ENCODE data around the gene CTDNEP1.

CTDNEP1 gene

GRCh38 chr17:7292729-7293128 is 41.2 kb upstream of the CTDNEP1 start:
- DNase-seq (ENCODE audit: insufficient read length, low spot score) (peak; percentile 15), FAIRE-seq (no peak)
- no peak for TF ChIP-seq CTCF (IDR thresholded peaks at IDR 0.05; ENCODE audit: insufficient read depth, missing control alignments)

DNA sequence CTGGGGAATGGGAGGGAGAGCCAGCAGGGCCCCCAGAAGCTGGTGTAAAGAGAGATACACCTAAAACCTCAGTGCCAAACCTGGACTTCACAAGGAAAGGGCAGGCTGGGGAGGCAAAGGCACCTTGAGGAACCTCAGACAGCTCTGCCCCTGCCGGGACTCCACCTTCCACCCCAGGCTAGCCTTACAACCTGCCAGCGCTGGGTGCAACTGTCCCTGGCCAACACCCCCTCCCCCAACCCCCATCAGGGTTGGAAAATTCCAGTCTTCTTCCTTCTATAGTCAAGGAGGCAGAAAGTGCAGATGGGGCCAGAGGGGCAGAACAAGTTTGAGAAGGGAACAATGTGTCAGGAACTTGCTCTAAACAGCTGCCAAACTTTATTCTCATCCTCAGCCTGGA is 40.7 kb upstream of the CTDNEP1 start:
- no peak for DNase-seq (ENCODE audit: insufficient read length, low spot score)
- TF ChIP-seq CTCF (IDR thresholded peaks at IDR 0.05; ENCODE audit: insufficient read depth, missing control alignments): no peak
- FAIRE-seq: no peak

DNA sequence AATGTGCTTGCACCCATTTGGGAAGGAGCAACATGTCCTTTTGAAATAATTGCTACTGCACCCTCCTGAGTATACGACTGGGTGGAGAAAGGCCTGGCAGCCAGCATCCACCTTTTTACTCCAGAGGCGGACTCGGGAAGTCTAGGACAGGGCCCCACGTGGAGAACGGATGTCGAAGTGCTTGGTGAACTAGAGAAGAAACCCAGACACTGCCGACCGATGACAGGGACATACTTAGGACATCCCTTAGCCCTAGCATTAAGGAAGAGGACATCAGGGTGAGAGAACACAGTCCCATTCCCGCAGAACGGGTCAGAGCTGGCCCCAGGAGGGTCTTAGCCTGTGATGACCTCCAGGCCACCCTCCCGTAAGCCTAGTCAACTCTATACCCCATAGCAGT is 39.2 kb upstream of the CTDNEP1 start:
- no peak for TF ChIP-seq CTCF (IDR thresholded peaks at IDR 0.05; ENCODE audit: insufficient read depth, missing control alignments)
- DNase-seq (ENCODE audit: insufficient read length, low spot score): no peak
- FAIRE-seq: no peak

DNA sequence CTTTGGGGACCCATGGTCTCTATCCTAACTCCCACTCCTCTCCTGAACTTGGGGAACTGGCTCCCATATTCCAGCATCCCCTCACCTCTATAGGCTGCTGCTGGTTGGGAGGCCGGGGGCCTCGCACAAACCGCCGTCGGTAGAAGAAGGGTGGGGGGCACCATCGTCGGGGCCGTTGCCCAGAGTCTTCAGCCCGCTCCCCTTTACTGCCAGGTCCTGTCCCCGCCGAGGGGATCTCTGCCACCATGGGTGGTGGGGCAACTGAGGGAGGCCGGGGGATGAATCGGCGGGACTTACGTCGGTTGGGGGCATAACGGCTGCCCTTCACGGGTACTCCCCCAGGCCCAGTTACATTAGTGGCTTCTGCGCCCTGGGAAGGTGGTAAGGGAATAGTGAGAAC is 38.6 kb upstream of the CTDNEP1 start:
- FAIRE-seq (no peak), DNase-seq (ENCODE audit: insufficient read length, low spot score) (peak; percentile 6)
- no peak for TF ChIP-seq CTCF (IDR thresholded peaks at IDR 0.05; ENCODE audit: insufficient read depth, missing control alignments)

DNA sequence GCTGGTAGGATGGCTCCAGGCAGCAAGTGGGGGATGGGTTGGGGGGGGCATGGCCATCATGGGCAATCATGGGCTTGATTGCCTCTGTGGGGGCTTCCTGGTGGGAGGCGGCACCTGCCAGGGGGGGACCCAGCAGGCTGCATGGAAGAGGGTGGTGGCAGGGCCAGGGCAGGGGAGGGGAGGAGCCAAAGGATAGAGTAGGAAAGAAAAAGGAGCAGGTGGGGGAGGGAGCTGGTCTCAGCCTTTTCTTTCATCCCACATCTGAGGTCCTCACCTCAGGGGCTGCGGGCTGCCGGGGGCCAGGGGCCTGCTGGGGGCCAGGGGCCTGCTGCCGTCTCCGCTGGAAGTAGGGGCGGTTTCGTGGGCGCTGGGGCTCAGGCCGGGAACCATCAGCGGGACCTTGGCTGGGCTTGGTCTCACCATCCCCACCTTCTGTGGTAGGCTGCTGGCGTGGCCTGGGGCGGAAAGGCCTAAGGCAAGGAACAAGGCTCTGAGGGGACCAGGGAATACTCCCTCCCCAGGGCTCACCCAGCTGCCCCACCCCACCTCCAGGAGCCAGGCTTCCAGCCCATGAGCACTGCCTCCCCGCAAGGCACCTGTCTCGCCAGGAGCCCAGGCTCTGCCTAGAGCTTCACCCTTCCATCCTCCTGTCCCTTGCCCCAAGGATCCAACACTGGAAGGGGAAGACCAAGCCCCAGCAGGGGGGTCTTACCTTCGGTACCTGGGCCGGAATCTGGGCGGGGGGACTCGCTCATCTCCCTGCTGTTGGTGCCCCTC is 37.9 kb upstream of the CTDNEP1 start:
- TF ChIP-seq CTCF (IDR thresholded peaks at IDR 0.05; ENCODE audit: insufficient read depth, missing control alignments): no peak
- peak; percentile 19 for DNase-seq (ENCODE audit: insufficient read length, low spot score)
- FAIRE-seq: no peak

DNA sequence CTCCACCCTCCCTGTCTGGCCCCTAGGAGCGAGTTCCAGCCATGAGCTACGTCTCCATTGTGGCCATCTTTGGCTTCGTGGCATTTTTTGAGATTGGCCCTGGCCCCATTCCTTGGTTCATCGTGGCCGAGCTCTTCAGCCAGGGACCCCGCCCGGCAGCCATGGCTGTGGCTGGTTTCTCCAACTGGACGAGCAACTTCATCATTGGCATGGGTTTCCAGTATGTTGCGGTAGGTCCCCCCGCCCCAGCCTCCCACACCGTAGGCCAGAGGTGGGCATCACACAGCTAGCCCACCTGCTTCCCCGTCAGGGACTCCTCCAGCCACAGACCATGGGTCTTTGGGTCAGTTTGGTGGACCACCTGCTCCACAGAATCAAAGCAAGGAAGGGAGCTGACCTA is 34.1 kb upstream of the CTDNEP1 start:
- TF ChIP-seq CTCF (IDR thresholded peaks at IDR 0.05; ENCODE audit: insufficient read depth, missing control alignments): no peak
- no peak for FAIRE-seq
- no peak for DNase-seq (ENCODE audit: insufficient read length, low spot score)

DNA sequence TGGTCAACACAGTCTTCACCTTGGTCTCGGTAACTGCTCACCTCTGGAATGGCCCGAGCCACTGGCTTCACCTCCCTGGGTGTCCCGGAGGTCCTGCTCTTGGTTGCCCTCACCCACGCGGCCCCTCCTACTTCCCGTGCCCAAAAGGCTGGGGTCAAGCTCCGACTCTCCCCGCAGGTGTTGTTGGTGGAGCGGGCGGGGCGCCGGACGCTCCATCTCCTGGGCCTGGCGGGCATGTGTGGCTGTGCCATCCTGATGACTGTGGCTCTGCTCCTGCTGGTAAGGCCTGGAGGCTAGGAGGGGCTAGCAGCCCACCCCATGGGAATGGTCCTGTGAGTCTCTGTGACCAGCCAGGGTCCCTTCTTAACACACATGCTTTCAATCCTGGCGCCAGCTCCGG is 33.4 kb upstream of the CTDNEP1 start:
- DNase-seq (ENCODE audit: insufficient read length, low spot score) (peak; percentile 13), FAIRE-seq (no peak)
- TF ChIP-seq CTCF (IDR thresholded peaks at IDR 0.05; ENCODE audit: insufficient read depth, missing control alignments): no peak
